Testis (tissue), 3 donors: ENCODE measurements around the gene BCL11A. TPM values are rescaled to one million over a fixed set of nuclear protein-coding genes. Genes with fewer than 3 reads are reported as not detected.

ENCODE experiments used
- DNase-seq: peaks from one replicate; pipeline ENCODE4 v3.0.0-alpha.2; 2019
- H3K27ac ChIP-seq, 2 donors: fragments of 200-600 bp; sonication (generic); one replicate each; pipeline ENCODE4 v1.5.1; 2019
- H3K27me3 ChIP-seq: fragments of 200-600 bp; sonication (generic); one replicate; pipeline ENCODE4 v1.5.1; 2019
- H3K36me3 ChIP-seq: fragments of 200-600 bp; sonication (generic); one replicate; pipeline ENCODE4 v1.5.1; 2017; ENCODE audit warnings: low read depth; ENCODE audit errors: missing control alignments
- H3K4me1 ChIP-seq: fragments of 200-600 bp; sonication (generic); one replicate; pipeline ENCODE4 v1.5.1; 2019
- H3K4me3 ChIP-seq, 2 donors: fragments of 200-600 bp; sonication (generic); one replicate each; pipeline ENCODE4 v1.5.1; 2017 to 2019
- H3K9me3 ChIP-seq: fragments of 200-600 bp; sonication (generic); one replicate; pipeline ENCODE4 v1.5.1; 2017
- CTCF ChIP-seq, 3 experiments: fragments of 450-650 bp in 2 of 3; fragments of 200-600 bp in 1 of 3; sonication (generic) in 1 of 3; IDR thresholded peaks; one replicate each; pipeline ENCODE4 v1.5.1; 2016 to 2019; ENCODE audit warnings: antibody characterized with exemption in 3 of 3, mild to moderate bottlenecking in 2 of 3, moderate library complexity in 1 of 3
- POLR2A ChIP-seq: fragments of 450-650 bp; IDR thresholded peaks from one replicate; pipeline ENCODE4 v1.6.1; 2017; ENCODE audit warnings: antibody characterized with exemption, mild to moderate bottlenecking, moderate library complexity
- WGBS, 2 donors: methylation state at CpG; one replicate each; pipeline ENCODE4 v1.1.5; 2018; 5-methylcytosine and 5-hydroxymethylcytosine counted together
- intact Hi-C: fragments of 100-400 bp; cut with DNase I; formaldehyde crosslinking; loops from one replicate; pipeline ENCODE4 v1.15.1; 2023; ENCODE audit warnings: low total_unique reads
- polyA plus RNA-seq: library from polyadenylated mRNA; stranded (reverse); fragments of 350-450 nt; fragmentation: Illumina TruSeq; extraction: RNeasy Lipid Tissue Mini Kit (QIAGEN cat#74804); gene quantifications from one replicate; pipeline ENCODE4 v1.2.3, GENCODE V29; 2014; ENCODE audit warnings: low read depth, low replicate concordance; ENCODE audit not compliant: insufficient read depth
- total RNA-seq, 2 donors: library from RNA; depleted of rRNA; stranded (reverse); fragments of >200 nt; gene quantifications; one replicate each; pipeline ENCODE4 v1.2.3, GENCODE V29; 2016

Gene BCL11A
- total and polyA plus RNA-seq, 3 donors from 2014 or later = 4.1 to 11.6 (median 5.1) TPM

GRCh38 chr2:60487174-60487573 is 66.3 kb downstream of the BCL11A start:
- intact Hi-C loops = no loop called here
- no peaks in the 10 kb centered on the region for H3K4me1 ChIP-seq
- no peaks in the 10 kb centered on the region for H3K36me3 ChIP-seq
- no peak overlapping the region for H3K27ac ChIP-seq
- no peak overlapping the region for H3K4me3 ChIP-seq
- DNase-seq = no peak
- no peaks in the 10 kb centered on the region for H3K9me3 ChIP-seq
- 87 to 88% methylated on average over 5 of the region's 5 CpGs for WGBS, 2 donors
- TF ChIP-seq CTCF (IDR thresholded peaks at IDR 0.05) (no peak), POLR2A (no peak)
- H3K27me3 ChIP-seq = no peaks in the 10 kb centered on the region

- Histone ChIP-seq H3K4me3 (no peak overlapping the region), H3K27me3 (no peaks in the 10 kb centered on the region), H3K27ac (no peak overlapping the region), H3K9me3 (no peaks in the 10 kb centered on the region), H3K4me1 (no peaks in the 10 kb centered on the region), H3K36me3 (no peaks in the 10 kb centered on the region)
- TF ChIP-seq CTCF (IDR thresholded peaks at IDR 0.05) (no peak), POLR2A (no peak)
- DNase-seq = no peak
- intact Hi-C loops = no loop called here
- WGBS, 2 donors = 89 to 90% methylated on average over 3 of the region's 3 CpGs
Measured at GRCh38 chr2:60486551-60486950, 66.9 kb downstream of the BCL11A start.

- 71 to 91% methylated on average over 1 of the region's 1 CpG for WGBS, 2 donors
- Histone ChIP-seq H3K4me1 (no peaks in the 10 kb centered on the region), H3K36me3 (no peaks in the 10 kb centered on the region), H3K9me3 (no peaks in the 10 kb centered on the region), H3K4me3 (no peak overlapping the region), H3K27me3 (no peaks in the 10 kb centered on the region), H3K27ac (no peak overlapping the region)
- intact Hi-C loops = no loop called here
- DNase-seq = no peak
- TF ChIP-seq CTCF (IDR thresholded peaks at IDR 0.05) (no peak), POLR2A (no peak)
Measured at GRCh38 chr2:60486067-60486466, 67.4 kb downstream of the BCL11A start.

GRCh38 chr2:60485550-60485949 is 67.9 kb downstream of the BCL11A start:
- Histone ChIP-seq H3K36me3 (no peaks in the 10 kb centered on the region), H3K27me3 (no peaks in the 10 kb centered on the region), H3K4me1 (no peaks in the 10 kb centered on the region), H3K9me3 (no peaks in the 10 kb centered on the region), H3K4me3 (no peak overlapping the region), H3K27ac (no peak overlapping the region)
- TF ChIP-seq POLR2A = no peak
- no peak for TF ChIP-seq CTCF (IDR thresholded peaks at IDR 0.05)
- DNase-seq = no peak
- intact Hi-C loops = no loop called here
- 85 to 87% methylated on average over 5 of the region's 5 CpGs for WGBS, 2 donors

- DNase-seq = no peak
- H3K9me3 ChIP-seq = no peaks in the 10 kb centered on the region
- H3K27ac ChIP-seq = no peak overlapping the region
- 81 to 92% methylated on average over 4 of the region's 4 CpGs for WGBS, 2 donors
- intact Hi-C loops = no loop called here
- no peak for TF ChIP-seq CTCF (IDR thresholded peaks at IDR 0.05)
- no peak for TF ChIP-seq POLR2A
- no peaks in the 10 kb centered on the region for H3K4me1 ChIP-seq
- H3K36me3 ChIP-seq = no peaks in the 10 kb centered on the region
- H3K27me3 ChIP-seq = no peaks in the 10 kb centered on the region
- no peak overlapping the region for H3K4me3 ChIP-seq
Measured at GRCh38 chr2:60485055-60485454, 68.4 kb downstream of the BCL11A start.
